IPS-18c (cell line): ENCODE results near the gene HARS2.

ENCODE experiments used
- H3K4me3 ChIP-seq: 2 replicates; pipeline ENCODE4 v1.7.0; 2013; ENCODE audit warnings: low read depth, mild to moderate bottlenecking, low read length, moderate library complexity; ENCODE audit not compliant: insufficient read depth
- H3K9me3 ChIP-seq: one replicate; pipeline ENCODE4 v1.6.1; 2013; ENCODE audit warnings: mild to moderate bottlenecking, low read length, moderate library complexity; ENCODE audit not compliant: control insufficient read depth, insufficient read depth

The HARS2 gene

GRCh38 chr5:140741967-140742366 lies 50.7 kb downstream of the HARS2 start:
- H3K4me3 ChIP-seq: no peak overlapping the region
- peaks cover 2% of the 10 kb centered on the region for H3K9me3 ChIP-seq
